Measurements from ENCODE around the gene AJUBA. TPM values are rescaled to one million over a fixed set of nuclear protein-coding genes. Genes with fewer than 3 reads are reported as not detected.
A peak's percentile ranks its signal among the peaks of the same experiment; 100 is the strongest.

AJUBA gene
- total RNA-seq (10 to 100 TPM; 33.8 to 34.2 TPM), polyA plus RNA-seq (10 to 100 TPM in 1 of 2 donors, 1 to 10 TPM in 1; 7.2 to 23.7 TPM)
- long read RNA-seq, donor 1, full-length matches to known transcripts = 18 of 18 reads
- long read RNA-seq, donor 1, partial matches to known transcripts = 0 of 18 reads
- long read RNA-seq, donor 1, other reads (novel, unspliced or antisense) = 0 of 18 reads
- long read RNA-seq, donor 2, full-length matches to known transcripts = 4 of 4 reads
- long read RNA-seq, donor 2, partial matches to known transcripts = 0 of 4 reads
- long read RNA-seq, donor 2, other reads (novel, unspliced or antisense) = 0 of 4 reads
- long read RNA-seq, donor 3, full-length matches to known transcripts = 6 of 6 reads
- long read RNA-seq, donor 3, partial matches to known transcripts = 0 of 6 reads
- long read RNA-seq, donor 3, other reads (novel, unspliced or antisense) = 0 of 6 reads
- long read RNA-seq, donor 4, full-length matches to known transcripts = 8 of 8 reads
- long read RNA-seq, donor 4, partial matches to known transcripts = 0 of 8 reads
- long read RNA-seq, donor 4, other reads (novel, unspliced or antisense) = 0 of 8 reads
- long read RNA-seq, donor 5, full-length matches to known transcripts = 6 of 6 reads
- long read RNA-seq, donor 5, partial matches to known transcripts = 0 of 6 reads
- long read RNA-seq, donor 5, other reads (novel, unspliced or antisense) = 0 of 6 reads

DNA sequence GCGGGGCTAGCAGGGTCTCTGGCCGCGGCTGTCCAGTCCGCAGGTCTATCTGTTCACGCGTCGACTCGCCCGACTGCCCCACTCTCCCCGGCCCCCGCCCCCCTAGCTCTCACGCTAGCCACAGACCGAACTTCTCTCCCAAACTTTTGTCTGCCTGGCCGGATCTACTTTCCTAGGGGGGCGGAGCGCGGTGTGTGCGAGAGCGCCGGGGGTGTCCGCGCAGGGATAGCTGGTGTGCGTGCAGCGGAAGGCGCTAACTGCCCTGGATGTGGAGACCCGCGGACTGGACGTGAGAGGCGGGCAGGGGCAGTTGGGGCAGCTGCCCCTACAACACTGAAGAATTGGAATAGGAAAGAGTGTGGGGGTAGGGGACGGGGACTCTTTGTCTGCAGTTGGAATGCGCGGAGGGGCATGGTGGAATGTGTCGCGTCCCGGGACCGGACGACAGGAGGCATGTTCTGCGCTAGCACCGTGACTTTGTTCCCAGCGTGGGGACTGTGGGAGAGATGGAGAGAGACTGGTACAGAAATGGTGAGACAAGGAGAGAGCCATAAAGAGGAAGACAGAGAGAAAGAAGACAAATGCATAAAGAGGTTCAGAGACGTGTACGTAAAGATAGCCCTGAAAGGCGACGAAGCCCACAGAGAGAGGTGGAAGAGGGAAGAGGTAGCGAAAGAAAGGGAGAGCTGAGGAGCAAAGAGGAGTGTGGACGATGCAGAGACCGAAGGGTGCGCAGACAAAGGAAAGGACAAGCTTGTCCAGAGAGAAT lies at the start of gene AJUBA:
Gene AJUBA (minus strand): TSS at position 75 of the 769 bp plus-strand sequence. CDS start 285 bp downstream, outside the sequence.
- peak; percentile 75 for ATAC-seq (ENCODE audit: insufficient read depth, low FRiP score)
- Histone ChIP-seq H3K27ac (ENCODE audit: low read depth in 1 of 2, low read length in 1 of 2) (peak within 1 kb of the TSS; percentile 69 to 92), H3K4me1 (ENCODE audit: control insufficient read depth in 5 of 5, insufficient read depth in 5 of 5, low read length in 5 of 5) (peaks cover 0 to 34% (median 15%) of the 10 kb centered on the region in 5 donors), H3K9ac (ENCODE audit: insufficient read depth in 1 of 2, low read length in 2 of 2) (peak within 1 kb of the TSS; percentile 70 to 91), H3K36me3 (ENCODE audit: control insufficient read depth in 4 of 4, insufficient read depth in 4 of 4, low read length in 4 of 4) (peaks cover 0 to 17% (median 0%) of the 10 kb centered on the region in 4 donors), H3K4me3 (peak within 1 kb of the TSS; percentile 67), H3K9me3 (ENCODE audit: control insufficient read depth in 4 of 4, insufficient read depth in 3 of 4, low read length in 3 of 4) (no peaks in the 10 kb centered on the region), H3K27me3 (ENCODE audit: control insufficient read depth in 3 of 3, insufficient read depth in 3 of 3, low read length in 2 of 3) (no peaks in the 10 kb centered on the region)
- TF ChIP-seq, protein P1, sequence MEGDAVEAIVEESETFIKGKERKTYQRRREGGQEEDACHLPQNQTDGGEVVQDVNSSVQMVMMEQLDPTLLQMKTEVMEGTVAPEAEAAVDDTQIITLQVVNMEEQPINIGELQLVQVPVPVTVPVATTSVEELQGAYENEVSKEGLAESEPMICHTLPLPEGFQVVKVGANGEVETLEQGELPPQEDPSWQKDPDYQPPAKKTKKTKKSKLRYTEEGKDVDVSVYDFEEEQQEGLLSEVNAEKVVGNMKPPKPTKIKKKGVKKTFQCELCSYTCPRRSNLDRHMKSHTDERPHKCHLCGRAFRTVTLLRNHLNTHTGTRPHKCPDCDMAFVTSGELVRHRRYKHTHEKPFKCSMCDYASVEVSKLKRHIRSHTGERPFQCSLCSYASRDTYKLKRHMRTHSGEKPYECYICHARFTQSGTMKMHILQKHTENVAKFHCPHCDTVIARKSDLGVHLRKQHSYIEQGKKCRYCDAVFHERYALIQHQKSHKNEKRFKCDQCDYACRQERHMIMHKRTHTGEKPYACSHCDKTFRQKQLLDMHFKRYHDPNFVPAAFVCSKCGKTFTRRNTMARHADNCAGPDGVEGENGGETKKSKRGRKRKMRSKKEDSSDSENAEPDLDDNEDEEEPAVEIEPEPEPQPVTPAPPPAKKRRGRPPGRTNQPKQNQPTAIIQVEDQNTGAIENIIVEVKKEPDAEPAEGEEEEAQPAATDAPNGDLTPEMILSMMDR (IDR thresholded peaks at IDR 0.05; ENCODE audit: control extremely low read depth, extremely low read depth) = no peak
- DNase-seq = peak; percentile 95 to 97 (median 97)
- WGBS, 2 donors = 1% methylated on average over 47 to 48 of the region's 48 CpGs

DNA sequence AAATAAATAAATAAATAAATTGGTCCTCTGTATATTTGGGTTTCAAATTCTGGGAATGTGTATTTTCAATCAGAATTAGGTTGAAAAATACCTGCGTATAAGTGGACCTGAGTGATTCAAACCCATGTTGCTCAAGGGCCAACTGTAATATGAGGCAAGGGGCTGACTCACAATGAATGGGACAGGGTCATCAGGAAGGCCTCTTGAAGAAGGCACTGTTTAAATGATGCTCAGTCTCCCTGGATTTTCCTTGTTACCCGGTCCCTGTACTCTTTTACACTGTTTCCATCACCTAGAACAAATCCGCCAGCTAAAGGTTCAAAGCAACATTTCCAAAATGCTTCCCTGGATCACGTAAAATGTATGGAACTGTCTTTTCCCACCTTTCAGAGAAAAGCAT lies 48.6 kb upstream of the AJUBA start:
- no peak for ATAC-seq (ENCODE audit: insufficient read depth, low FRiP score)
- TF ChIP-seq, protein P1 (IDR thresholded peaks at IDR 0.05; ENCODE audit: control extremely low read depth, extremely low read depth) = no peak
- Histone ChIP-seq H3K4me3 (no peak overlapping the region), H3K36me3 (ENCODE audit: control insufficient read depth in 4 of 4, insufficient read depth in 4 of 4, low read length in 4 of 4) (peaks cover 5 to 20% (median 15%) of the 10 kb centered on the region in 4 donors), H3K27ac (ENCODE audit: low read depth in 1 of 2, low read length in 1 of 2) (no peak overlapping the region), H3K9me3 (ENCODE audit: control insufficient read depth in 4 of 4, insufficient read depth in 3 of 4, low read length in 3 of 4) (no peaks in the 10 kb centered on the region), H3K9ac (ENCODE audit: insufficient read depth in 1 of 2, low read length in 2 of 2) (no peak overlapping the region), H3K27me3 (ENCODE audit: control insufficient read depth in 3 of 3, insufficient read depth in 3 of 3, low read length in 2 of 3) (no peaks in the 10 kb centered on the region), H3K4me1 (ENCODE audit: control insufficient read depth in 5 of 5, insufficient read depth in 5 of 5, low read length in 5 of 5) (peaks cover 0 to 20% (median 13%) of the 10 kb centered on the region in 5 donors)
- DNase-seq = no peak
- WGBS, 2 donors = 96 to 97% methylated on average over 4 of the region's 4 CpGs

DNA sequence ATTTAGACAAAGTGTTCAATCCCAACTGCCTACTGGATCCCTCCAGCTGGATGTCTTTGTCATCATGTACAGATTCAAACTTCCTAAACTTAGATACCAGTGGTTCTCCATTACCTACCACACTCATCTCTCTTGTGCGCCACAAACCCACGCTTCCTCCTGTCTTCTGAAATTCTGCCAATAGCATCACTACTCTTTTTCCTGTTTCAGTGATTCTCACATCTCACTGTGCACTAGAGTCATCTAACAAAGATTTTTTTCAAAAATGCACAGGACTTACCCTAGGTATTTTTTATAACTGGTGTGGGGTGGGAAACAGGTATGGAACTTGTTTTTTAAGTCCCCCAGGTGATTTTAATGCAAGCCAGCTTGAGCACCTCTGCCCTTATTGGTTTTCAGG lies 46.4 kb upstream of the AJUBA start:
- H3K9me3 ChIP-seq (ENCODE audit: control insufficient read depth in 4 of 4, insufficient read depth in 3 of 4, low read length in 3 of 4) = no peaks in the 10 kb centered on the region
- H3K27ac ChIP-seq (ENCODE audit: low read depth in 1 of 2, low read length in 1 of 2) = no peak overlapping the region
- DNase-seq (no peak), ATAC-seq (ENCODE audit: insufficient read depth, low FRiP score) (no peak)
- no peaks in the 10 kb centered on the region for H3K27me3 ChIP-seq (ENCODE audit: control insufficient read depth in 3 of 3, insufficient read depth in 3 of 3, low read length in 2 of 3)
- H3K4me3 ChIP-seq = no peak overlapping the region
- H3K36me3 ChIP-seq (ENCODE audit: control insufficient read depth in 4 of 4, insufficient read depth in 4 of 4, low read length in 4 of 4) = peaks cover 5 to 30% (median 15%) of the 10 kb centered on the region in 4 donors
- peaks cover 0 to 19% (median 9%) of the 10 kb centered on the region in 5 donors for H3K4me1 ChIP-seq (ENCODE audit: control insufficient read depth in 5 of 5, insufficient read depth in 5 of 5, low read length in 5 of 5)
- TF ChIP-seq, protein P1 (IDR thresholded peaks at IDR 0.05; ENCODE audit: control extremely low read depth, extremely low read depth) = no peak
- no peak overlapping the region for H3K9ac ChIP-seq (ENCODE audit: insufficient read depth in 1 of 2, low read length in 2 of 2)
- WGBS, 2 donors = 30 to 53% methylated on average over 2 of the region's 2 CpGs

Measured in lung (tissue), 16 donors.